Activated naive CD4-positive, alpha-beta T cell treated with anti-CD3 and anti-CD28 coated beads, Interleukin-2, amount 50 U/mL, for 72 hours (primary cell): ENCODE data around the gene PARVA. TPM values are rescaled to one million over a fixed set of nuclear protein-coding genes. Genes with fewer than 3 reads are reported as not detected.
"Not testable (repeated sequence)": the region's sequence is repeated elsewhere in the genome, so short reads cannot be mapped to it uniquely, and the experiment has no call there.

Experiments used
- ATAC-seq, 2 donors: fragments of 150-1000 bp; cut with Tn5 transposase; 2 replicates each; pipeline ENCODE4 v1.10.0; 2021; ENCODE audit warnings: mild to moderate bottlenecking in 2 of 2, moderate library complexity in 2 of 2
- DNase-seq, 2 donors: peaks; one replicate each; pipeline ENCODE4 v3.0.0; 2021 to 2022; ENCODE audit warnings: low spot score in 2 of 2
- H3K27ac Mint-ChIP-seq, 2 donors: one replicate each; pipeline ENCODE4 v1.8.0; 2022; ENCODE audit warnings: mild to moderate bottlenecking in 2 of 2, mixed read lengths in 2 of 2
- H3K36me3 Mint-ChIP-seq, 2 donors: one replicate each; pipeline ENCODE4 v1.8.0; 2022; ENCODE audit warnings: mixed read lengths in 2 of 2
- H3K9me3 Mint-ChIP-seq, 2 donors: one replicate each; pipeline ENCODE4 v1.8.0; 2022; ENCODE audit warnings: mixed read lengths in 2 of 2
- total RNA-seq, 2 donors: library from RNA; stranded (reverse); gene quantifications; one replicate each; pipeline ENCODE4 v1.2.3, GENCODE V29; 2022

PARVA gene
- total RNA-seq, 2 donors from 2014 or later, result 0.20 TPM; not detected in 1

GRCh38 chr11:12365965-12366575 lies 11.3 kb upstream of the PARVA start:
- H3K27ac Mint-ChIP-seq, result peak overlapping the region in 1 of 2 donors; percentile 75
- not testable (repeated sequence) for ATAC-seq, DNase-seq
- H3K36me3 Mint-ChIP-seq, result peaks cover 8 to 38% of the 10 kb centered on the region in 2 donors
- peaks cover 17 to 18% of the 10 kb centered on the region in 2 donors for H3K9me3 Mint-ChIP-seq

GRCh38 chr11:12367057-12367456 lies 10.3 kb upstream of the PARVA start:
- not testable (repeated sequence) for ATAC-seq, DNase-seq, H3K27ac Mint-ChIP-seq
- H3K9me3 Mint-ChIP-seq, result peaks cover 17 to 18% of the 10 kb centered on the region in 2 donors
- H3K36me3 Mint-ChIP-seq, result peaks cover 8 to 38% of the 10 kb centered on the region in 2 donors

- DNase-seq, result no peak
- no peak for ATAC-seq
- no peak overlapping the region for H3K27ac Mint-ChIP-seq
- H3K36me3 Mint-ChIP-seq, result peaks cover 8 to 38% of the 10 kb centered on the region in 2 donors
- peaks cover 9 to 15% of the 10 kb centered on the region in 2 donors for H3K9me3 Mint-ChIP-seq
Observed at GRCh38 chr11:12372111-12372510, 5.3 kb upstream of the PARVA start.

GRCh38 chr11:12375720-12376119 lies 1.7 kb upstream of the PARVA start:
- Mint-ChIP-seq H3K9me3 (no peaks in the 10 kb centered on the region), H3K27ac (no peak overlapping the region), H3K36me3 (peaks cover 5 to 11% of the 10 kb centered on the region in 2 donors)
- DNase-seq (no peak), ATAC-seq (no peak)

GRCh38 chr11:12376259-12377081 lies 901 bp upstream of the PARVA start:
- ATAC-seq (no peak), DNase-seq (no peak)
- H3K9me3 Mint-ChIP-seq, result no peaks in the 10 kb centered on the region
- H3K27ac Mint-ChIP-seq, result no peak overlapping the region
- H3K36me3 Mint-ChIP-seq, result peaks cover 5 to 8% of the 10 kb centered on the region in 2 donors

GRCh38 chr11:12377824-12378593 lies 638 bp downstream of the PARVA start:
- ATAC-seq (peak; percentile 28 to 44), DNase-seq (no peak)
- no peaks in the 10 kb centered on the region for H3K9me3 Mint-ChIP-seq
- peaks cover 5 to 8% of the 10 kb centered on the region in 2 donors for H3K36me3 Mint-ChIP-seq
- no peak overlapping the region for H3K27ac Mint-ChIP-seq

GRCh38 chr11:12380565-12381325 lies 3.4 kb downstream of the PARVA start:
- H3K9me3 Mint-ChIP-seq, result peaks cover 7% of the 10 kb centered on the region in 2 donors
- ATAC-seq, result no peak
- H3K27ac Mint-ChIP-seq, result no peak overlapping the region

GRCh38 chr11:12381875-12382274 lies 4.5 kb downstream of the PARVA start:
- Mint-ChIP-seq H3K27ac (no peak overlapping the region), H3K9me3 (peaks cover 7% of the 10 kb centered on the region in 2 donors), H3K36me3 (peaks cover 0 to 9% of the 10 kb centered on the region in 2 donors)
- ATAC-seq (no peak), DNase-seq (no peak)

More at GRCh38 chr11:12380565-12381325, 3.4 kb downstream of the PARVA start:
- peaks cover 5 to 15% of the 10 kb centered on the region in 2 donors for H3K36me3 Mint-ChIP-seq
- no peak for DNase-seq

- DNase-seq (no peak), ATAC-seq (no peak)
- H3K9me3 Mint-ChIP-seq, result peaks cover 7% of the 10 kb centered on the region in 2 donors
- peaks cover 0 to 7% of the 10 kb centered on the region in 2 donors for H3K36me3 Mint-ChIP-seq
- H3K27ac Mint-ChIP-seq, result no peak overlapping the region
Observed at GRCh38 chr11:12382451-12382850, 5.1 kb downstream of the PARVA start.

GRCh38 chr11:12386309-12386708 lies 8.9 kb downstream of the PARVA start:
- Mint-ChIP-seq H3K27ac (no peak overlapping the region), H3K36me3 (peaks cover 0 to 7% of the 10 kb centered on the region in 2 donors), H3K9me3 (peaks cover 7% of the 10 kb centered on the region in 2 donors)
- no peak for DNase-seq
- no peak for ATAC-seq

- Mint-ChIP-seq H3K36me3 (peaks cover 0 to 7% of the 10 kb centered on the region in 2 donors), H3K27ac (no peak overlapping the region), H3K9me3 (peaks cover 7% of the 10 kb centered on the region in 2 donors)
- DNase-seq (no peak), ATAC-seq (no peak)
Observed at GRCh38 chr11:12386745-12387144, 9.4 kb downstream of the PARVA start.

GRCh38 chr11:12388173-12388572 lies 10.8 kb downstream of the PARVA start:
- ATAC-seq (no peak), DNase-seq (no peak)
- no peak overlapping the region for H3K27ac Mint-ChIP-seq
- peaks cover 0 to 7% of the 10 kb centered on the region in 2 donors for H3K36me3 Mint-ChIP-seq
- H3K9me3 Mint-ChIP-seq, result peaks cover 7% of the 10 kb centered on the region in 2 donors

- DNase-seq, result no peak
- H3K27ac Mint-ChIP-seq, result no peak overlapping the region
Observed at GRCh38 chr11:12388939-12389670, 11.7 kb downstream of the PARVA start.

GRCh38 chr11:12389676-12390657 lies 12.6 kb downstream of the PARVA start:
- no peak for DNase-seq
- H3K36me3 Mint-ChIP-seq, result peaks cover 0 to 4% of the 10 kb centered on the region in 2 donors
- peaks cover 0 to 3% of the 10 kb centered on the region in 2 donors for H3K9me3 Mint-ChIP-seq
- H3K27ac Mint-ChIP-seq, result no peak overlapping the region
- no peak for ATAC-seq

More at GRCh38 chr11:12388939-12389670, 11.7 kb downstream of the PARVA start:
- H3K9me3 Mint-ChIP-seq, result peaks cover 7 to 10% of the 10 kb centered on the region in 2 donors
- no peak for ATAC-seq
- H3K36me3 Mint-ChIP-seq, result peaks cover 0 to 12% of the 10 kb centered on the region in 2 donors
